CD14-positive monocyte (primary cell): ENCODE measurements around the gene TNFAIP8. TPM values are rescaled to one million over a fixed set of nuclear protein-coding genes. Genes with fewer than 3 reads are reported as not detected.
"Not testable (repeated sequence)": the region's sequence is repeated elsewhere in the genome, so short reads cannot be mapped to it uniquely, and the experiment has no call there.

ENCODE experiments used
- DNase-seq, 3 donors: peaks; one replicate each; pipeline ENCODE4 v3.0.0-alpha.2; 2011 to 2022
- H2AFZ ChIP-seq: 2 replicates; pipeline ENCODE4 v1.6.0; 2012; ENCODE audit warnings: mild to moderate bottlenecking, low read depth, low read length, inconsistent platforms; ENCODE audit not compliant: insufficient read depth, poor library complexity, severe bottlenecking
- H3K27ac ChIP-seq, 2 donors: 1 replicate in 1 of 2; 2 replicates in 1 of 2; pipeline ENCODE4 v1.5.1; 2012 to 2013; ENCODE audit warnings: low read length in 2 of 2, control low read depth in 1 of 2, inconsistent platforms in 1 of 2, low read depth in 1 of 2, mild to moderate bottlenecking in 1 of 2
- H3K27me3 ChIP-seq, 2 donors: one replicate each; pipeline versions ENCODE4 v1.6.0 to v1.6.1; 2011 to 2013; ENCODE audit warnings: low read length in 2 of 2; ENCODE audit not compliant: control insufficient read depth in 2 of 2, insufficient read depth in 2 of 2
- H3K36me3 ChIP-seq, 2 donors: replicated peaks in 1 of 2; 1 replicate in 1 of 2; 2 replicates in 1 of 2; pipeline versions ENCODE4 v1.5.1 to v1.6.1; 2012 to 2013; ENCODE audit warnings: low read length in 2 of 2, control low read depth in 1 of 2, inconsistent platforms in 1 of 2, mild to moderate bottlenecking in 1 of 2; ENCODE audit not compliant: insufficient read depth in 2 of 2, control insufficient read depth in 1 of 2
- H3K4me1 ChIP-seq, 2 donors: 1 replicate in 1 of 2; 2 replicates in 1 of 2; pipeline versions ENCODE4 v1.5.1 to v1.6.1; 2012 to 2013; ENCODE audit warnings: low read length in 2 of 2, control low read depth in 1 of 2, inconsistent platforms in 1 of 2, mild to moderate bottlenecking in 1 of 2, moderate library complexity in 1 of 2; ENCODE audit not compliant: insufficient read depth in 2 of 2, control insufficient read depth in 1 of 2
- H3K4me2 ChIP-seq: replicated peaks from 2 replicates; pipeline ENCODE3; 2012; ENCODE audit warnings: low read length, moderate library complexity, mild to moderate bottlenecking; ENCODE audit not compliant: poor library complexity, severe bottlenecking; ENCODE audit errors: extremely low read depth
- H3K4me3 ChIP-seq, 3 experiments: fragments of 200-600 bp in 1 of 3; sonication (generic) in 1 of 3; replicated peaks in 1 of 3; 1 replicate in 2 of 3; 2 replicates in 1 of 3; pipeline ENCODE4 v1.5.1; 2011 to 2013; ENCODE audit warnings: low read length in 3 of 3, mild to moderate bottlenecking in 3 of 3, control low read depth in 2 of 3, low read depth in 2 of 3, inconsistent platforms in 1 of 3, moderate library complexity in 1 of 3
- H3K79me2 ChIP-seq: 2 replicates; pipeline ENCODE4 v1.6.0; 2012; ENCODE audit warnings: mild to moderate bottlenecking, control low read depth, inconsistent platforms, low read length, moderate library complexity; ENCODE audit not compliant: insufficient read depth
- H3K9ac ChIP-seq: 2 replicates; pipeline ENCODE4 v1.6.0; 2017; ENCODE audit warnings: low read length, mild to moderate bottlenecking; ENCODE audit not compliant: insufficient read depth, poor library complexity, severe bottlenecking
- H3K9me3 ChIP-seq, 2 donors: replicated peaks in 1 of 2; 1 replicate in 1 of 2; 2 replicates in 1 of 2; pipeline versions ENCODE4 v1.5.1 to v1.6.1; 2012 to 2013; ENCODE audit warnings: low read length in 2 of 2, control low read depth in 1 of 2; ENCODE audit not compliant: control insufficient read depth in 1 of 2, insufficient read depth in 1 of 2
- H4K20me1 ChIP-seq: 2 replicates; pipeline ENCODE4 v1.6.0; 2012; ENCODE audit warnings: mild to moderate bottlenecking, low read length, control low read depth, moderate library complexity; ENCODE audit not compliant: insufficient read depth
- H3K27ac Mint-ChIP-seq, 7 donors: one replicate each; pipeline ENCODE4 v1.8.0; 2020; ENCODE audit warnings: mild to moderate bottlenecking in 7 of 7, mixed read lengths in 7 of 7, moderate library complexity in 6 of 7, inconsistent platforms in 2 of 7
- H3K27me3 Mint-ChIP-seq, 3 donors: one replicate each; pipeline ENCODE4 v1.8.0; 2021 to 2022; ENCODE audit warnings: low read depth in 3 of 3, mild to moderate bottlenecking in 3 of 3, mixed read lengths in 3 of 3, moderate library complexity in 3 of 3, inconsistent platforms in 1 of 3
- H3K36me3 Mint-ChIP-seq, 2 donors: one replicate each; pipeline ENCODE4 v1.8.0; 2020; ENCODE audit warnings: mixed read lengths in 2 of 2, inconsistent platforms in 1 of 2, mild to moderate bottlenecking in 1 of 2
- H3K4me1 Mint-ChIP-seq: one replicate; pipeline ENCODE4 v1.8.0; 2020; ENCODE audit warnings: mild to moderate bottlenecking, mixed read lengths
- H3K4me3 Mint-ChIP-seq, 2 donors: one replicate each; pipeline ENCODE4 v1.8.0; 2020; ENCODE audit warnings: mild to moderate bottlenecking in 2 of 2, mixed read lengths in 2 of 2, moderate library complexity in 1 of 2
- H3K9me3 Mint-ChIP-seq, 7 donors: one replicate each; pipeline ENCODE4 v1.8.0; 2020 to 2022; ENCODE audit warnings: mixed read lengths in 7 of 7, mild to moderate bottlenecking in 6 of 7, moderate library complexity in 6 of 7, inconsistent platforms in 2 of 7
- CTCF ChIP-seq: fragments of 200-600 bp; IDR thresholded peaks from one replicate; pipeline ENCODE4 v1.8.0; 2022; ENCODE audit warnings: antibody characterized with exemption, mild to moderate bottlenecking
- WGBS: methylation state at CpG from one replicate; pipeline ENCODE4 v1.1.5; 2013; ENCODE audit warnings: missing lambda C conversion rate; ENCODE audit not compliant: insufficient coverage; 5-methylcytosine and 5-hydroxymethylcytosine counted together
- intact Hi-C, 2 donors: fragments of 100-400 bp; cut with micrococcal nuclease; formaldehyde crosslinking; loops; one replicate each; pipeline versions ENCODE4 v1.15.0 to v1.15.1; 2023
- polyA plus RNA-seq, 3 donors: library from polyadenylated mRNA; depleted of rRNA in 1 of 3; unstranded in 2 of 3; stranded (reverse) in 1 of 3; fragments of 300-500 nt in 2 of 3; fragments of >200 nt in 1 of 3; fragmentation: Illumina TruSeq in 2 of 3; gene quantifications; 1 replicate in 2 of 3; 2 replicates in 1 of 3; pipeline ENCODE4 v1.2.3, GENCODE V29; 2012 to 2021

Gene TNFAIP8
- polyA plus RNA-seq, 3 donors = 20.6 to 55.5 (median 47.0) TPM

GRCh38 chr5:119432674-119433237, 76.9 kb downstream of the TNFAIP8 start:
- 100% methylated on average over 8 of the region's 10 CpGs for WGBS
- DNase-seq, H3K27ac Mint-ChIP-seq, H3K79me2 ChIP-seq, H3K27me3 Mint-ChIP-seq, H3K4me3 Mint-ChIP-seq, H4K20me1 ChIP-seq, H2AFZ ChIP-seq, H3K36me3 Mint-ChIP-seq, H3K36me3 ChIP-seq, H3K9me3 ChIP-seq, H3K27me3 ChIP-seq, H3K27ac ChIP-seq, H3K4me2 ChIP-seq, intact Hi-C loops, H3K4me3 ChIP-seq, H3K9ac ChIP-seq: not testable (repeated sequence)
- peaks cover 33% of the 10 kb centered on the region for H3K4me1 Mint-ChIP-seq
- peaks cover 0 to 14% (median 8%) of the 10 kb centered on the region in 7 donors for H3K9me3 Mint-ChIP-seq
- H3K4me1 ChIP-seq = peaks cover 21% of the 10 kb centered on the region in 2 donors

- TF ChIP-seq CTCF = peak; percentile 85
- Mint-ChIP-seq H3K9me3 (peaks cover 0 to 14% (median 8%) of the 10 kb centered on the region in 7 donors), H3K36me3 (peaks cover 0 to 3% of the 10 kb centered on the region in 2 donors), H3K27me3 (peaks cover 0 to 5% (median 0%) of the 10 kb centered on the region in 3 donors), H3K27ac (peak overlapping the region in 6 of 7 donors; percentile 25 to 74 (median 37)), H3K4me1 (peaks cover 42% of the 10 kb centered on the region), H3K4me3 (peak overlapping the region in 1 of 2 donors; percentile 35)
- peak; percentile 69 to 80 (median 76) for DNase-seq
- Histone ChIP-seq H4K20me1 (no peaks in the 10 kb centered on the region), H3K4me1 (peaks cover 24 to 30% of the 10 kb centered on the region in 2 donors), H2AFZ (peak overlapping the region; percentile 23), H3K4me2 (peak overlapping the region; percentile 24), H3K27me3 (no peaks in the 10 kb centered on the region), H3K4me3 (no peak overlapping the region), H3K9ac (no peak overlapping the region), H3K27ac (no peak overlapping the region), H3K79me2 (no peaks in the 10 kb centered on the region), H3K36me3 (no peaks in the 10 kb centered on the region), H3K9me3 (peaks cover 5% of the 10 kb centered on the region in 2 donors)
- 0% methylated on average over 5 of the region's 8 CpGs for WGBS
- intact Hi-C loops = loop anchor here in 1 of 2 donors (5.0 kb wide), 1 partner anchor 448 kb away; the partner anchor contains the start of gene DTWD2
These were observed 79.8 kb downstream of the TNFAIP8 start for GRCh38 chr5:119435436-119436132.

GRCh38 chr5:119437785-119438586, 82.2 kb downstream of the TNFAIP8 start:
- Mint-ChIP-seq H3K27ac (peak overlapping the region in 3 of 7 donors; percentile 43 to 58 (median 49)), H3K4me1 (peaks cover 43% of the 10 kb centered on the region)
- H3K9me3 ChIP-seq, H3K9ac ChIP-seq, H3K27me3 ChIP-seq, H3K36me3 ChIP-seq, H2AFZ ChIP-seq, H3K27ac ChIP-seq, H3K36me3 Mint-ChIP-seq, H3K9me3 Mint-ChIP-seq, H3K27me3 Mint-ChIP-seq, DNase-seq, H3K4me3 Mint-ChIP-seq, H3K79me2 ChIP-seq, H4K20me1 ChIP-seq: not testable (repeated sequence)
- intact Hi-C loops = loop anchor here in 1 of 2 donors (5.0 kb wide), 1 partner anchor 451 kb away; the partner anchor contains the start of gene DTWD2
- Histone ChIP-seq H3K4me2 (peak overlapping the region; percentile 69), H3K4me3 (peak overlapping the region in 1 of 3 experiments; percentile 74), H3K4me1 (peaks cover 24 to 30% of the 10 kb centered on the region in 2 donors)
- WGBS = 67% methylated on average over 1 of the region's 3 CpGs
